Ascending aorta (tissue), 2 donors: ENCODE data around the gene INHBC. TPM values are rescaled to one million over a fixed set of nuclear protein-coding genes. Genes with fewer than 3 reads are reported as not detected.
"Not testable (repeated sequence)": the region's sequence is repeated elsewhere in the genome, so short reads cannot be mapped to it uniquely, and the experiment has no call there.

Experiments used
- DNase-seq, 2 donors: peaks; one replicate each; pipeline ENCODE4 v3.0.0-alpha.2; 2019; ENCODE audit warnings: low spot score in 2 of 2
- H3K27ac ChIP-seq, 2 donors: fragments of 200-600 bp; sonication (generic); one replicate each; pipeline ENCODE4 v1.5.1; 2016 to 2017; ENCODE audit warnings: mild to moderate bottlenecking in 1 of 2
- H3K27me3 ChIP-seq: fragments of 200-600 bp; sonication (generic); one replicate; pipeline ENCODE4 v1.5.1; 2017
- H3K36me3 ChIP-seq, 2 donors: fragments of 200-600 bp; sonication (generic); one replicate each; pipeline ENCODE4 v1.5.1; 2016
- H3K4me1 ChIP-seq, 2 donors: fragments of 200-600 bp; sonication (generic); one replicate each; pipeline ENCODE4 v1.5.1; 2016 to 2017; ENCODE audit warnings: mild to moderate bottlenecking in 1 of 2
- H3K4me3 ChIP-seq, 2 donors: fragments of 200-600 bp; sonication (generic); one replicate each; pipeline ENCODE4 v1.5.1; 2016 to 2017; ENCODE audit warnings: mild to moderate bottlenecking in 1 of 2
- H3K9me3 ChIP-seq, 2 donors: fragments of 200-600 bp; sonication (generic); one replicate each; pipeline ENCODE4 v1.5.1; 2016
- intact Hi-C: fragments of 100-400 bp; cut with DNase I; formaldehyde crosslinking; loops from one replicate; pipeline ENCODE4 v1.15.1; 2023
- total RNA-seq: library from RNA; depleted of rRNA; stranded (reverse); fragments of >200 nt; gene quantifications from one replicate; pipeline ENCODE4 v1.1.0, GENCODE V29; 2016
- TF ChIP-seq, protein P1 (sequence below), 3 experiments: fragments of 200-600 bp in 2 of 3; fragments of 450-650 bp in 1 of 3; sonication (generic) in 2 of 3; IDR thresholded peaks; one replicate each; pipeline ENCODE4 v1.5.1; 2016 to 2019; ENCODE audit warnings: antibody characterized with exemption in 3 of 3, mild to moderate bottlenecking in 1 of 3, moderate library complexity in 1 of 3

The INHBC gene
- total RNA-seq, 1 donor from 2014 or later = not detected

- Histone ChIP-seq H3K27ac (no peak overlapping the region), H3K9me3 (no peaks in the 10 kb centered on the region), H3K4me1 (no peaks in the 10 kb centered on the region), H3K36me3 (no peaks in the 10 kb centered on the region), H3K27me3 (no peaks in the 10 kb centered on the region), H3K4me3 (no peak overlapping the region)
- no peak for DNase-seq
- intact Hi-C loops = no loop called here
- TF ChIP-seq, protein P1, sequence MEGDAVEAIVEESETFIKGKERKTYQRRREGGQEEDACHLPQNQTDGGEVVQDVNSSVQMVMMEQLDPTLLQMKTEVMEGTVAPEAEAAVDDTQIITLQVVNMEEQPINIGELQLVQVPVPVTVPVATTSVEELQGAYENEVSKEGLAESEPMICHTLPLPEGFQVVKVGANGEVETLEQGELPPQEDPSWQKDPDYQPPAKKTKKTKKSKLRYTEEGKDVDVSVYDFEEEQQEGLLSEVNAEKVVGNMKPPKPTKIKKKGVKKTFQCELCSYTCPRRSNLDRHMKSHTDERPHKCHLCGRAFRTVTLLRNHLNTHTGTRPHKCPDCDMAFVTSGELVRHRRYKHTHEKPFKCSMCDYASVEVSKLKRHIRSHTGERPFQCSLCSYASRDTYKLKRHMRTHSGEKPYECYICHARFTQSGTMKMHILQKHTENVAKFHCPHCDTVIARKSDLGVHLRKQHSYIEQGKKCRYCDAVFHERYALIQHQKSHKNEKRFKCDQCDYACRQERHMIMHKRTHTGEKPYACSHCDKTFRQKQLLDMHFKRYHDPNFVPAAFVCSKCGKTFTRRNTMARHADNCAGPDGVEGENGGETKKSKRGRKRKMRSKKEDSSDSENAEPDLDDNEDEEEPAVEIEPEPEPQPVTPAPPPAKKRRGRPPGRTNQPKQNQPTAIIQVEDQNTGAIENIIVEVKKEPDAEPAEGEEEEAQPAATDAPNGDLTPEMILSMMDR (IDR thresholded peaks at IDR 0.05) = no peak
Measured at GRCh38 chr12:57404966-57405640, 29.5 kb upstream of the INHBC start.

- DNase-seq = no peak
- Histone ChIP-seq H3K27ac (no peak overlapping the region), H3K36me3 (no peaks in the 10 kb centered on the region), H3K27me3 (no peaks in the 10 kb centered on the region), H3K9me3 (no peaks in the 10 kb centered on the region), H3K4me1 (no peaks in the 10 kb centered on the region), H3K4me3 (no peak overlapping the region)
- intact Hi-C loops = no loop called here
- TF ChIP-seq, protein P1 (IDR thresholded peaks at IDR 0.05) = no peak
Measured at GRCh38 chr12:57410534-57410933, 24.1 kb upstream of the INHBC start.

DNA sequence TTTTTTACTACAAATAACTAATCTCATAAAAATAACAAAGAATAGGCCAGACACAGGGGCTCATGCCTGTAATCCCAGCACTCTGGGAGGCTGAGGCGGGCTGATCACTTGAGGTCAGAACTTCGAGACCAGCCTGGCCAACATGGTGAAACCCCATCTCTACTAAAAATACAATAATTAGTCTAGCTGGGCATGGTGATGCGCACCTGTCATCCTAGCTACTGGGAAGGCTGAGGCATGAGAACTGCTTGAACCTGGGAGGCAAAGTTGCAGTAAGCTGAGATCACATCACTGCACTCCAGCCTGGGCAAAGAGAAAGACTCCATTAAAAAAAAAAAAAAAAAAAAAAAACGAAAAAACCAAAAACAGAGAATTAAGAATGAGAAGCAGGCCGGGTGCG, 20.4 kb upstream of the INHBC start:
- H3K36me3 ChIP-seq, DNase-seq, H3K27ac ChIP-seq, H3K4me3 ChIP-seq, H3K9me3 ChIP-seq, H3K27me3 ChIP-seq, intact Hi-C loops: not testable (repeated sequence)
- peaks cover 0 to 13% of the 10 kb centered on the region in 2 donors for H3K4me1 ChIP-seq

DNA sequence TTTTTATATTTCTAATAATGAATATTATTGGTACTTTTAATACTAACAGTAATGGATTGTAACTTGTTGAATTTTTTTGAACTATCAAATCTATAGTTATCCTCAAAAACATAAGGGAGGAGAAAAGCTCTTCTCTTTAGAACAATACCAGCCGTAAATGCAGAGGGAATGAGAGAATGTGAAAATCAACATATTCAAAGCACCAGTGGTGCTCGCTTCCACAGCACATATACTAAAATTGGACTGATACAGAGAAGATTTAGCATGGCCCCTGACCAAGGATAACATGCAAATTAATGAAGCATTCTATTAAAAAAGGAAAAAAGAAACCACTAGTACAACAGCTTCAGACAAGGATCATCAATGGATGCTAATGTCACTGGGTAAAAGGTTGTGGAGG, 19.5 kb upstream of the INHBC start:
- Histone ChIP-seq H3K9me3 (no peaks in the 10 kb centered on the region), H3K27me3 (no peaks in the 10 kb centered on the region), H3K27ac (no peak overlapping the region), H3K4me3 (no peak overlapping the region), H3K36me3 (no peaks in the 10 kb centered on the region), H3K4me1 (peaks cover 0 to 13% of the 10 kb centered on the region in 2 donors)
- TF ChIP-seq, protein P1 (IDR thresholded peaks at IDR 0.05) = no peak
- DNase-seq = no peak
- intact Hi-C loops = no loop called here

GRCh38 chr12:57416039-57416996, 18.3 kb upstream of the INHBC start:
- H3K9me3 ChIP-seq = no peaks in the 10 kb centered on the region
- intact Hi-C loops = no loop called here
- no peaks in the 10 kb centered on the region for H3K36me3 ChIP-seq
- H3K27ac ChIP-seq = no peak overlapping the region
- peaks cover 0 to 13% of the 10 kb centered on the region in 2 donors for H3K4me1 ChIP-seq
- no peak overlapping the region for H3K4me3 ChIP-seq
- no peak for DNase-seq
- TF ChIP-seq, protein P1 (IDR thresholded peaks at IDR 0.05) = no peak
- H3K27me3 ChIP-seq = no peaks in the 10 kb centered on the region

DNA sequence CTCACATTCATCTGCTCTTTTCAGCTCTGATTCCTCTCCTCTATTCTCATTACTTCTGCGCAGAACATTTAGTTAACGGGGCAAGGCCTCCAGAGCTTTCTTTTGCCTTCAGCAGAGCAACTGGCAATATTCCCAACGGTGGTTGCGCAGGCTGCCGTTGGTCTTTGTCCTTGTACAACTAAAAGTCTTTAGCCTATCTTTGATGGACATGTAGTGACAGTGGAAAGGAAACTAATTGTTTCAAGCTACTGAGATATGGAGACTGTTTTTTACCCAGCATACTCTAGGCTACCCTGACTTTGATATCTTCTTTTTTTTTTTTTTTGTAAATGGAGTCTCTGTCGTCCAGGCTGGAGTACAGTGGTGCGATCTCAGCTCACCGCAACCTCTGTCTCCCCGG, 16.3 kb upstream of the INHBC start:
- DNase-seq = no peak
- Histone ChIP-seq H3K27me3 (no peaks in the 10 kb centered on the region), H3K4me3 (no peak overlapping the region), H3K4me1 (peaks cover 0 to 13% of the 10 kb centered on the region in 2 donors), H3K36me3 (peaks cover 0 to 14% of the 10 kb centered on the region in 2 donors), H3K27ac (peak overlapping the region in 1 of 2 donors; percentile 24), H3K9me3 (no peaks in the 10 kb centered on the region)
- TF ChIP-seq, protein P1 (IDR thresholded peaks at IDR 0.05) = no peak
- intact Hi-C loops = no loop called here
